Measurements from ENCODE around the gene FAM114A1.

- TF ChIP-seq, protein P1, sequence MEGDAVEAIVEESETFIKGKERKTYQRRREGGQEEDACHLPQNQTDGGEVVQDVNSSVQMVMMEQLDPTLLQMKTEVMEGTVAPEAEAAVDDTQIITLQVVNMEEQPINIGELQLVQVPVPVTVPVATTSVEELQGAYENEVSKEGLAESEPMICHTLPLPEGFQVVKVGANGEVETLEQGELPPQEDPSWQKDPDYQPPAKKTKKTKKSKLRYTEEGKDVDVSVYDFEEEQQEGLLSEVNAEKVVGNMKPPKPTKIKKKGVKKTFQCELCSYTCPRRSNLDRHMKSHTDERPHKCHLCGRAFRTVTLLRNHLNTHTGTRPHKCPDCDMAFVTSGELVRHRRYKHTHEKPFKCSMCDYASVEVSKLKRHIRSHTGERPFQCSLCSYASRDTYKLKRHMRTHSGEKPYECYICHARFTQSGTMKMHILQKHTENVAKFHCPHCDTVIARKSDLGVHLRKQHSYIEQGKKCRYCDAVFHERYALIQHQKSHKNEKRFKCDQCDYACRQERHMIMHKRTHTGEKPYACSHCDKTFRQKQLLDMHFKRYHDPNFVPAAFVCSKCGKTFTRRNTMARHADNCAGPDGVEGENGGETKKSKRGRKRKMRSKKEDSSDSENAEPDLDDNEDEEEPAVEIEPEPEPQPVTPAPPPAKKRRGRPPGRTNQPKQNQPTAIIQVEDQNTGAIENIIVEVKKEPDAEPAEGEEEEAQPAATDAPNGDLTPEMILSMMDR (IDR thresholded peaks at IDR 0.05; ENCODE audit: low read depth, low read length): no peak
- no peak for TF ChIP-seq POLR2A (IDR thresholded peaks at IDR 0.05; ENCODE audit: extremely low read depth, insufficient read length)
Measured at GRCh38 chr4:38955957-38956356, 88.4 kb downstream of the FAM114A1 start.
